NCI-H345 (cell line): Measurements from ENCODE around the gene VWA2.

ENCODE experiments used
- DNase-seq: peaks from one replicate; lab custom pipeline; 2025; lab: John Stamatoyannopoulos, UW

The VWA2 gene

GRCh38 chr10:114246679-114247305 is 7.7 kb downstream of the VWA2 start:
- DNase-seq: no peak

DNA sequence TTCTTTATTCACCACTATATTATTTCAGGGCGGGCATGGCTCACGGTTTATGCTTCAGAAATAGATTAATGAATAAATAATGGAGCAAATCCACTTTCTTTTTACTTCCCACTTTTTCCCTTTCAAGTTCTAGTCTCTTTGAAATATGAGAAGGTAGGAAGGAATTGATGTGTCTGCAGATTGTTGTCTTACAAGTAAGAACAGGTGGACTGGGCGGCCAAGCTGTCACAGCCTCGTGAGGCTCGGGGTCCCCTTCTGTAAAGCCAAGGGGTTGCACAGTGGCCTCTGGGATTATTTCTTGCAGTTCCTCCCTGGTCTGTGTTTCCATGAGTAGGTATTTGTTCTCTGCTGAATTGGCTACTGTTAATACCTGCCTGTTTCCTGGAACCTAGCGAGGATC is 11.2 kb downstream of the VWA2 start:
- no peak for DNase-seq

DNA sequence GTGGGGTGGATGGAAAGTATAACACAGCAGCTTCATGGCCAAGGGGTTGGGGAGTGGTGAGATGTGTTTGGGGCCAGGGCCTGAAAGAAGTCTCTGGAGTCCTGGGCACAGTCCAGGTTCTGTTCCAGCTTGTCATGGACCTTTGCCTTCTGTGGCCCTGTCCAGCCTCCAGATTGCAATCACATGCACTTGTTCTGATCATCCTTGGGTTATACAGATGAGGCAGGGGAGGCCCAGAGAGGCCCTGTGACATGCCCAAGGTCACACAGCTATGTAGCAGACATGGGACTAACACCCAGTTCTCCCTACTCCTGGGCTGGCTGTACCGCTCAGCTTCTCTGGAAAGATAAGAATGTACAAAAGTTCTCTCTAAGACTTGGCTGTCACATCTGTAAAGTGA is 11.7 kb downstream of the VWA2 start:
- no peak for DNase-seq

- no peak for DNase-seq
Measured at GRCh38 chr10:114252092-114252491, 13.0 kb downstream of the VWA2 start.

DNA sequence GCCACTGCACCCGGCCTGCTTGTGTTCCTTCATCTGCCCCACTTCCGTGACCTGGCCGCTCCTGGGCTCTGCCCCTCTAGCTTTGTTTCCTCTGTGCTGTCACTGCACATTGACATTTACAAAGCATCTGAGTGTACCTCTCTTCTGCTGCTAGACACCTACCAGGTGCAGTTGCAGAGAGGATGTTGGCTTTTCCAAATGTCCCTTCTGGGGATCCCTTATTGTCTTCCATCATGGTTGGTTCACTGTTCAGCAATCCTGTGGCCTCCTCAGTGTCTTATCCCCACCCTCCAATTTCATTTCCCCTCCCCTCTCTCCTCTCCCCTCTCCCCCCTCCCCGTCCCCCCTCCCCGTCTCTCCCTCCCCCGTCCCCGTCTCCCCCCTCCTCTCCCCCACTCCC is 13.8 kb downstream of the VWA2 start:
- DNase-seq: no peak

- DNase-seq: no peak
Measured at GRCh38 chr10:114255227-114255626, 16.2 kb downstream of the VWA2 start.

GRCh38 chr10:114256008-114256765 is 17.1 kb downstream of the VWA2 start:
- DNase-seq: no peak

- no peak for DNase-seq
Measured at GRCh38 chr10:114256822-114257221, 17.8 kb downstream of the VWA2 start.

- DNase-seq: no peak
Measured at GRCh38 chr10:114257498-114257897, 18.4 kb downstream of the VWA2 start.

GRCh38 chr10:114258274-114258840 is 19.3 kb downstream of the VWA2 start:
- DNase-seq: no peak

GRCh38 chr10:114259824-114260223 is 20.8 kb downstream of the VWA2 start:
- DNase-seq: no peak

DNA sequence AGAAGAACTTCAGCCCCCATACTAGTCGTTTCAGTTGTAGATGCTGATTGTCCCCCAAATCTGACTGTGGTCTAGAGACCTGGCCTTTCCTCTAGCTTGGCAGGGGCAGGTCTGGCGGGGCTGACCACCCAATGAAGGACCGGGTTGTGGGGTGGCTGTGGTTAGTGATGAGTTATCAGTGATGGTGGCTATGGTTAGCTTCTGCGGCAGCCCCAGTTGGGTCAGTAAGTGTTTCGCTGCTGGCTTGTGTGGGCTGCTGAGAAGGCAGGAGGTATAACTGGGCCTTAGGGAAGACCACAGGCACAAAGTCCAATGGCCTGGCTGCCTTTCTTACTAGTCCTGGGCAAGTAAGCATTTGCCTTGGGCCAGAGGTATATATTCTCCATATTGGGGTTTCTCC is 21.3 kb downstream of the VWA2 start:
- no peak for DNase-seq

- DNase-seq: no peak
Measured at GRCh38 chr10:114261076-114261475, 22.0 kb downstream of the VWA2 start.

DNA sequence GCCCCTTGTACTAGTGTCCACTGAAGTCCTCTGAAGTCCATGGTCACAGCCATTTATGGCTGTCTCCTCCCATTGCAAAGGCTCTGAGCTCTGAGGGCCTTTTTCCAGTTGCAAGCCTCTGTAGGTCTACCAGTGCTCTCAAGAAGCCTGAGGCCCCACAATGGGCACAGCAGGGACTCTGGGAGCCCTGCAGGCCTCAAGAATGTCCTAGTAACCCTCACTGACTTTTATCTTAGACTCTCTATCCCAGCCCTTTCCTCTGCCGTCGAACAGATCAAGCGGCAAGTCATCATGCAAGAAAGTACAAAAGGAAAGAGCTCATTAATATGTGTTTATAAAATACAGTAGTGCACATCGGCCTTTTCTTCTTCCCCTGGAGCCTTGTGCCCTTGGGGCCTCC is 23.4 kb downstream of the VWA2 start:
- DNase-seq: no peak

DNA sequence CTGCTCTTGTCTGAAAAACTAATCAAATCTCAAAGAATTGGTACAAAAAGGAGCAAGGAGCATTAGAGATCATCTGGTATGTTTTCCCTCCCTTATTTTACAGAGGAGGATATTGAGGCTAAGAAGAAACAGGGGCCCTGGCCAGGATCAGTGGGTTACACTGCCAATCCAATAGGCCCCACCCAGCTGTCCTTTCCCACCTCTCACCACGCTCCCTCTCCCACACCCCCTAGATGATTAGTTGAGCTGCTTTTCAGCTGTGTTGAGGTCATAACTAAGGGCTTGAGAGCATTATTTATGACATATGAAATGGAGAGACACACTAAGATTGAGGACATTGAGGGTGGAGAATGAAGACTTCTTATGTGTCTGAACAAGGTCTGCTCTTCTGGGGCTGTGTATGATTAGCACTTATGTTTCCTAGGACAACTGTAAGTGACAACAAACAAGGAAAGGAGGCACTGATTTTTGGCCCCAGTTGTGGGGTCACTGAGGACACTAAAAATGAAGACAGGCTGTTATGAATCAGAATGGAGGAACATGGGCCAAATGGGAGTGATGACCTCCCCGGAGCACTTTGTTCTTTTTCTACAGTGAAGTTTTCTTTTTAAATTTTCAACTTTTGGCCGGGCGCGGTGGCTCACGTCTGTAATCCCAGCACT is 26.5 kb downstream of the VWA2 start:
- DNase-seq: no peak

DNA sequence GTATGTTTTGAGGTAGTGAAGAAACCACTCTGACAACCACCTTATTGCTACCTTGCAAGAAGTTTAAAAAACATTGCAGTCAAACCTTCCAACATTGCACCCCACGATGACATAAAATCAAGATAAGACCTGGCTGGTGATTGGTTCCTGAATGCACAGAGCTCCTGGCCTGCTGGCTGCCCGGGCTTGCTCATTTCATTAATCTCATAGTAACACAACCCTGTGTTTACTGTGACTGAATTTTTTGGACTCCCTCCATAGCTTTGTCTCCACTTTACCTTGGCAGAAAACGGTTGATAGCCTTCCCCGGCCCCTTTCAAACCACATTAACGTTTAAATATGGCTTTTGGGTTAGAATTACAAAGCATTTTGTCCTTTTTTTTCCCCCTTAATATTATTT is 27.5 kb downstream of the VWA2 start:
- peak; percentile 28 for DNase-seq

GRCh38 chr10:114271075-114271778 is 32.2 kb downstream of the VWA2 start:
- DNase-seq: no peak

GRCh38 chr10:114271779-114272167 is 32.7 kb downstream of the VWA2 start:
- no peak for DNase-seq

- no peak for DNase-seq
Measured at GRCh38 chr10:114272696-114273095, 33.6 kb downstream of the VWA2 start.

- DNase-seq: no peak
Measured at GRCh38 chr10:114273910-114274309, 34.9 kb downstream of the VWA2 start.

GRCh38 chr10:114274616-114275453 is 35.8 kb downstream of the VWA2 start:
- DNase-seq: no peak
